HCT116 (cell line): ENCODE data around the gene BAIAP2L1.

ENCODE experiments used
- CEBPB ChIP-seq: IDR thresholded peaks from 2 replicates; pipeline ENCODE4 v1.6.1; 2012; ENCODE audit warnings: low read depth
- EGR1 ChIP-seq: IDR thresholded peaks from 2 replicates; pipeline ENCODE4 v1.6.1; 2012; ENCODE audit warnings: low read depth
- ELF1 ChIP-seq: IDR thresholded peaks from 2 replicates; pipeline ENCODE4 v1.6.1; 2012; ENCODE audit warnings: low read depth, borderline replicate concordance
- EZH2 ChIP-seq: fragments of 200-600 bp; sonication (generic); IDR thresholded peaks from 2 replicates; pipeline ENCODE4 v1.6.1; 2017; ENCODE audit warnings: antibody characterized with exemption, mixed run types
- JUND ChIP-seq: IDR thresholded peaks from 2 replicates; pipeline ENCODE4 v1.6.1; 2012
- POLR2A ChIP-seq: IDR thresholded peaks from 2 replicates; pipeline ENCODE4 v1.7.0; 2011; ENCODE audit warnings: borderline replicate concordance; ENCODE audit not compliant: insufficient read depth, insufficient read length; ENCODE audit errors: extremely low read depth
- POLR2AphosphoS5 ChIP-seq: IDR thresholded peaks from 2 replicates; pipeline ENCODE4 v1.6.1; 2011; ENCODE audit warnings: mild to moderate bottlenecking, low read depth, low read length, moderate library complexity
- RAD21 ChIP-seq: IDR thresholded peaks from 2 replicates; pipeline ENCODE4 v1.6.1; 2012; ENCODE audit warnings: low read depth, mild to moderate bottlenecking
- SP1 ChIP-seq: IDR thresholded peaks from 2 replicates; pipeline ENCODE4 v1.6.1; 2012; ENCODE audit warnings: low read depth
- ZFX ChIP-seq: fragments of 450-650 bp; IDR thresholded peaks from 2 replicates; pipeline ENCODE4 v1.6.1; 2017
- TF ChIP-seq, protein P1 (sequence below): IDR thresholded peaks from 2 replicates; pipeline ENCODE4 v1.6.1; 2012; ENCODE audit warnings: low read depth
- TF ChIP-seq, protein P2 (sequence below), 3 experiments: fragments of 200-600 bp in 1 of 3; sonication (generic) in 1 of 3; IDR thresholded peaks in 2 of 3; conservative IDR thresholded peaks in 1 of 3; 2 replicates each; pipeline ENCODE4 v1.5.1; 2012 to 2017; ENCODE audit warnings: low read depth in 2 of 3, low read length in 2 of 3, antibody characterized with exemption in 1 of 3, borderline replicate concordance in 1 of 3, control low read depth in 1 of 3, mild to moderate bottlenecking in 1 of 3, mixed read lengths in 1 of 3, mixed run types in 1 of 3, moderate library complexity in 1 of 3; ENCODE audit not compliant: insufficient read depth in 1 of 3
- TF ChIP-seq, protein P3 (sequence below): IDR thresholded peaks from 2 replicates; pipeline ENCODE4 v1.6.1; 2011; ENCODE audit warnings: mild to moderate bottlenecking, low read length, moderate library complexity; ENCODE audit not compliant: insufficient replicate concordance; ENCODE audit errors: extremely low read depth

GRCh38 chr7:98354511-98355249 is 46.2 kb downstream of the BAIAP2L1 start:
- TF ChIP-seq, protein P1, sequence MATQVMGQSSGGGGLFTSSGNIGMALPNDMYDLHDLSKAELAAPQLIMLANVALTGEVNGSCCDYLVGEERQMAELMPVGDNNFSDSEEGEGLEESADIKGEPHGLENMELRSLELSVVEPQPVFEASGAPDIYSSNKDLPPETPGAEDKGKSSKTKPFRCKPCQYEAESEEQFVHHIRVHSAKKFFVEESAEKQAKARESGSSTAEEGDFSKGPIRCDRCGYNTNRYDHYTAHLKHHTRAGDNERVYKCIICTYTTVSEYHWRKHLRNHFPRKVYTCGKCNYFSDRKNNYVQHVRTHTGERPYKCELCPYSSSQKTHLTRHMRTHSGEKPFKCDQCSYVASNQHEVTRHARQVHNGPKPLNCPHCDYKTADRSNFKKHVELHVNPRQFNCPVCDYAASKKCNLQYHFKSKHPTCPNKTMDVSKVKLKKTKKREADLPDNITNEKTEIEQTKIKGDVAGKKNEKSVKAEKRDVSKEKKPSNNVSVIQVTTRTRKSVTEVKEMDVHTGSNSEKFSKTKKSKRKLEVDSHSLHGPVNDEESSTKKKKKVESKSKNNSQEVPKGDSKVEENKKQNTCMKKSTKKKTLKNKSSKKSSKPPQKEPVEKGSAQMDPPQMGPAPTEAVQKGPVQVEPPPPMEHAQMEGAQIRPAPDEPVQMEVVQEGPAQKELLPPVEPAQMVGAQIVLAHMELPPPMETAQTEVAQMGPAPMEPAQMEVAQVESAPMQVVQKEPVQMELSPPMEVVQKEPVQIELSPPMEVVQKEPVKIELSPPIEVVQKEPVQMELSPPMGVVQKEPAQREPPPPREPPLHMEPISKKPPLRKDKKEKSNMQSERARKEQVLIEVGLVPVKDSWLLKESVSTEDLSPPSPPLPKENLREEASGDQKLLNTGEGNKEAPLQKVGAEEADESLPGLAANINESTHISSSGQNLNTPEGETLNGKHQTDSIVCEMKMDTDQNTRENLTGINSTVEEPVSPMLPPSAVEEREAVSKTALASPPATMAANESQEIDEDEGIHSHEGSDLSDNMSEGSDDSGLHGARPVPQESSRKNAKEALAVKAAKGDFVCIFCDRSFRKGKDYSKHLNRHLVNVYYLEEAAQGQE = no peak
- TF ChIP-seq POLR2AphosphoS5 = peak; percentile 74
- TF ChIP-seq, protein P2, sequence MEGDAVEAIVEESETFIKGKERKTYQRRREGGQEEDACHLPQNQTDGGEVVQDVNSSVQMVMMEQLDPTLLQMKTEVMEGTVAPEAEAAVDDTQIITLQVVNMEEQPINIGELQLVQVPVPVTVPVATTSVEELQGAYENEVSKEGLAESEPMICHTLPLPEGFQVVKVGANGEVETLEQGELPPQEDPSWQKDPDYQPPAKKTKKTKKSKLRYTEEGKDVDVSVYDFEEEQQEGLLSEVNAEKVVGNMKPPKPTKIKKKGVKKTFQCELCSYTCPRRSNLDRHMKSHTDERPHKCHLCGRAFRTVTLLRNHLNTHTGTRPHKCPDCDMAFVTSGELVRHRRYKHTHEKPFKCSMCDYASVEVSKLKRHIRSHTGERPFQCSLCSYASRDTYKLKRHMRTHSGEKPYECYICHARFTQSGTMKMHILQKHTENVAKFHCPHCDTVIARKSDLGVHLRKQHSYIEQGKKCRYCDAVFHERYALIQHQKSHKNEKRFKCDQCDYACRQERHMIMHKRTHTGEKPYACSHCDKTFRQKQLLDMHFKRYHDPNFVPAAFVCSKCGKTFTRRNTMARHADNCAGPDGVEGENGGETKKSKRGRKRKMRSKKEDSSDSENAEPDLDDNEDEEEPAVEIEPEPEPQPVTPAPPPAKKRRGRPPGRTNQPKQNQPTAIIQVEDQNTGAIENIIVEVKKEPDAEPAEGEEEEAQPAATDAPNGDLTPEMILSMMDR (IDR thresholded peaks at IDR 0.05 in 2 of 3, conservative IDR thresholded peaks at IDR 0.05 in 1 of 3; ENCODE audit: borderline replicate concordance in 1 of 3, insufficient read depth in 1 of 3, low read depth in 2 of 3, low read length in 2 of 3) = no peak
- TF ChIP-seq SP1 = peak; percentile 98
- TF ChIP-seq POLR2A = no peak
- TF ChIP-seq, protein P3, sequence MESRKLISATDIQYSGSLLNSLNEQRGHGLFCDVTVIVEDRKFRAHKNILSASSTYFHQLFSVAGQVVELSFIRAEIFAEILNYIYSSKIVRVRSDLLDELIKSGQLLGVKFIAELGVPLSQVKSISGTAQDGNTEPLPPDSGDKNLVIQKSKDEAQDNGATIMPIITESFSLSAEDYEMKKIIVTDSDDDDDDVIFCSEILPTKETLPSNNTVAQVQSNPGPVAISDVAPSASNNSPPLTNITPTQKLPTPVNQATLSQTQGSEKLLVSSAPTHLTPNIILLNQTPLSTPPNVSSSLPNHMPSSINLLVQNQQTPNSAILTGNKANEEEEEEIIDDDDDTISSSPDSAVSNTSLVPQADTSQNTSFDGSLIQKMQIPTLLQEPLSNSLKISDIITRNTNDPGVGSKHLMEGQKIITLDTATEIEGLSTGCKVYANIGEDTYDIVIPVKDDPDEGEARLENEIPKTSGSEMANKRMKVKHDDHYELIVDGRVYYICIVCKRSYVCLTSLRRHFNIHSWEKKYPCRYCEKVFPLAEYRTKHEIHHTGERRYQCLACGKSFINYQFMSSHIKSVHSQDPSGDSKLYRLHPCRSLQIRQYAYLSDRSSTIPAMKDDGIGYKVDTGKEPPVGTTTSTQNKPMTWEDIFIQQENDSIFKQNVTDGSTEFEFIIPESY = peak; percentile 69
- TF ChIP-seq EZH2 = no peak
- TF ChIP-seq ZFX = peak; percentile 14; the same call in 1 of the 2 replicates
- TF ChIP-seq ELF1 = no peak
- peak; percentile 97 for TF ChIP-seq JUND
- no peak for TF ChIP-seq EGR1
- peak; percentile 42; the same call in 1 of the 2 replicates for TF ChIP-seq RAD21
- TF ChIP-seq CEBPB = peak; percentile 86
